ENCODE results near the gene SESN3.

- TF ChIP-seq CTCF (IDR thresholded peaks at IDR 0.05; ENCODE audit: low read length) (no peak), EZH2phosphoT487 (IDR thresholded peaks at IDR 0.05; ENCODE audit: low read length) (no peak)
These were observed 85.5 kb downstream of the SESN3 start for GRCh38 chr11:95145430-95146060.

Measured in MM.1S (cell line).